Progenitor cell of endocrine pancreas (in vitro differentiated cells): ENCODE measurements around the gene DCDC2. TPM values are rescaled to one million over a fixed set of nuclear protein-coding genes. Genes with fewer than 3 reads are reported as not detected.
"Not testable (repeated sequence)": the region's sequence is repeated elsewhere in the genome, so short reads cannot be mapped to it uniquely, and the experiment has no call there.

Experiments
- DNase-seq: peaks from one replicate; pipeline ENCODE4 v3.0.0; 2021; ENCODE audit warnings: low spot score; ENCODE audit not compliant: unreplicated experiment
- H3K27ac Mint-ChIP-seq: 2 replicates; pipeline ENCODE4 v1.8.0; 2021; ENCODE audit warnings: mild to moderate bottlenecking, moderate library complexity, mixed read lengths
- H3K27me3 Mint-ChIP-seq: 2 replicates; pipeline ENCODE4 v1.8.0; 2021; ENCODE audit warnings: mixed read lengths
- H3K36me3 Mint-ChIP-seq: 2 replicates; pipeline ENCODE4 v1.8.0; 2022; ENCODE audit warnings: mixed read lengths; ENCODE audit not compliant: insufficient read depth
- H3K4me1 Mint-ChIP-seq: 2 replicates; pipeline ENCODE4 v1.8.0; 2021; ENCODE audit warnings: low read depth, mixed read lengths
- H3K4me3 Mint-ChIP-seq: 2 replicates; pipeline ENCODE4 v1.8.0; 2021; ENCODE audit warnings: low read depth, mild to moderate bottlenecking, moderate library complexity, mixed read lengths
- H3K9me3 Mint-ChIP-seq: 2 replicates; pipeline ENCODE4 v1.8.0; 2021; ENCODE audit warnings: low read depth, mixed read lengths
- total RNA-seq: library from RNA; stranded (reverse); gene quantifications from 2 replicates; pipeline ENCODE4 v1.2.1, GENCODE V29; 2021
- TF ChIP-seq, protein P1 (sequence below): fragments of 200-600 bp; sonication (generic); IDR thresholded peaks from one replicate; pipeline ENCODE4 v1.5.0; 2021; ENCODE audit warnings: antibody characterized with exemption, mild to moderate bottlenecking; ENCODE audit not compliant: unreplicated experiment

DCDC2 gene
- total RNA-seq, 1 donor from 2014 or later, result 22.2 TPM

GRCh38 chr6:24240380-24240928 lies 117.4 kb downstream of the DCDC2 start:
- Mint-ChIP-seq H3K36me3 (peaks cover 11% of the 10 kb centered on the region), H3K27me3 (peaks cover 12% of the 10 kb centered on the region), H3K9me3 (peaks cover 4% of the 10 kb centered on the region), H3K4me3 (no peak overlapping the region), H3K4me1 (peaks cover 25% of the 10 kb centered on the region), H3K27ac (peak overlapping the region; percentile 39)
- DNase-seq, result no peak
- TF ChIP-seq, protein P1, sequence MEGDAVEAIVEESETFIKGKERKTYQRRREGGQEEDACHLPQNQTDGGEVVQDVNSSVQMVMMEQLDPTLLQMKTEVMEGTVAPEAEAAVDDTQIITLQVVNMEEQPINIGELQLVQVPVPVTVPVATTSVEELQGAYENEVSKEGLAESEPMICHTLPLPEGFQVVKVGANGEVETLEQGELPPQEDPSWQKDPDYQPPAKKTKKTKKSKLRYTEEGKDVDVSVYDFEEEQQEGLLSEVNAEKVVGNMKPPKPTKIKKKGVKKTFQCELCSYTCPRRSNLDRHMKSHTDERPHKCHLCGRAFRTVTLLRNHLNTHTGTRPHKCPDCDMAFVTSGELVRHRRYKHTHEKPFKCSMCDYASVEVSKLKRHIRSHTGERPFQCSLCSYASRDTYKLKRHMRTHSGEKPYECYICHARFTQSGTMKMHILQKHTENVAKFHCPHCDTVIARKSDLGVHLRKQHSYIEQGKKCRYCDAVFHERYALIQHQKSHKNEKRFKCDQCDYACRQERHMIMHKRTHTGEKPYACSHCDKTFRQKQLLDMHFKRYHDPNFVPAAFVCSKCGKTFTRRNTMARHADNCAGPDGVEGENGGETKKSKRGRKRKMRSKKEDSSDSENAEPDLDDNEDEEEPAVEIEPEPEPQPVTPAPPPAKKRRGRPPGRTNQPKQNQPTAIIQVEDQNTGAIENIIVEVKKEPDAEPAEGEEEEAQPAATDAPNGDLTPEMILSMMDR, result no peak

DNA sequence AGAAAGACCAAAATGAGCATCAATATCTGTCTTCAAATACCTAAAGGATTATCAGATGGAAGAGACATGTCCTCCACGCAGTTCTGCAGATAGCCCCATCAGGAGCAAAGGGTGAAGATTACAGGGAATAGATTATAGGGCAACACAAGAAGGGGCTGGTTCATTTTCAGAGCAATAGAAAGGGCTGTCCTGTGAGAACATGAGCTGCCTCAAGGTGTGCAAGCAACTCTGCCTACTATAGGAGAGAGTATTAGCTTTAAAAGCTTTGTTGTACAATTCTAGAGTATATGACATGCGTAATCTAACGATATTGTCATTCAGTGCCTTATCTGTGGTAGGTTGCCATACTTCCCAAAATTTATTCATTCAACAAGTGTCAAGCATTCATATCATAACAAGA lies 119.2 kb downstream of the DCDC2 start:
- H3K9me3 Mint-ChIP-seq, result peaks cover 4% of the 10 kb centered on the region
- peaks cover 26% of the 10 kb centered on the region for H3K4me1 Mint-ChIP-seq
- DNase-seq, result no peak
- H3K27ac Mint-ChIP-seq, result no peak overlapping the region
- no peak overlapping the region for H3K4me3 Mint-ChIP-seq
- peaks cover 9% of the 10 kb centered on the region for H3K36me3 Mint-ChIP-seq
- TF ChIP-seq, protein P1, result no peak
- peaks cover 9% of the 10 kb centered on the region for H3K27me3 Mint-ChIP-seq

- not testable (repeated sequence) for H3K27ac Mint-ChIP-seq, DNase-seq, H3K4me3 Mint-ChIP-seq, H3K36me3 Mint-ChIP-seq, H3K27me3 Mint-ChIP-seq, H3K9me3 Mint-ChIP-seq
- H3K4me1 Mint-ChIP-seq, result peaks cover 19% of the 10 kb centered on the region
Measured at GRCh38 chr6:24236779-24237178, 121.1 kb downstream of the DCDC2 start.

DNA sequence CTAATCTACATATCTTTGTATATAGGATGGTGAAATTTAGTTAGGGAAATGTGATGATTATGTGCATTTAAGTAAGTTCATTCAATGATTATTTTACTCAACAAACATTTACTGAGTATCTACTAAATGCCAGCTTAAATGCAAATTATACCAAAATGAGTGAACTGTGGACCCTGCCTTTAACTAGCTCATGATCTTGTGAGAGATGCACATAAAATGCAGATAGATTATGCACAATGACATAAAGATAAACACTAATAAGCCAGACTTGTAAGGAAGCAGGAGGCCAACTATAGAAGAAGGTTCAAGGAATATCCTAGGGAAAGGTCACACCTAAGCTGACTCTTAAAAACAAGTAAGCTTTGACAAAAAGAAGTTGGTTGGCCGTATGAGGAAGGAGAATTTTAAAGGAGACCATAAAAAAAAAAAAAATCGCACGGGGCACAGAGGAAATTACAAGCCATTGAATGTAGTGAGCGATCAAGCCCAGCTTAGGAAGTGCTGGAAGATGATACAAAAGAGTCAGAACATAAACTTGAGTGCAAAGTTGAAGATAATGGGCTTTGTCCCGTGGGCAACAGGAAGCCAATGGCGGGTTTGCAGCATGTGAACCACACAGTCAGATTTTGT lies 123.9 kb downstream of the DCDC2 start:
- no peak for DNase-seq
- TF ChIP-seq, protein P1, result no peak
- H3K36me3 Mint-ChIP-seq, result peaks cover 9% of the 10 kb centered on the region
- peaks cover 3% of the 10 kb centered on the region for H3K27me3 Mint-ChIP-seq
- no peak overlapping the region for H3K27ac Mint-ChIP-seq
- peaks cover 11% of the 10 kb centered on the region for H3K4me1 Mint-ChIP-seq
- H3K9me3 Mint-ChIP-seq, result peaks cover 4% of the 10 kb centered on the region
- H3K4me3 Mint-ChIP-seq, result no peak overlapping the region

DNA sequence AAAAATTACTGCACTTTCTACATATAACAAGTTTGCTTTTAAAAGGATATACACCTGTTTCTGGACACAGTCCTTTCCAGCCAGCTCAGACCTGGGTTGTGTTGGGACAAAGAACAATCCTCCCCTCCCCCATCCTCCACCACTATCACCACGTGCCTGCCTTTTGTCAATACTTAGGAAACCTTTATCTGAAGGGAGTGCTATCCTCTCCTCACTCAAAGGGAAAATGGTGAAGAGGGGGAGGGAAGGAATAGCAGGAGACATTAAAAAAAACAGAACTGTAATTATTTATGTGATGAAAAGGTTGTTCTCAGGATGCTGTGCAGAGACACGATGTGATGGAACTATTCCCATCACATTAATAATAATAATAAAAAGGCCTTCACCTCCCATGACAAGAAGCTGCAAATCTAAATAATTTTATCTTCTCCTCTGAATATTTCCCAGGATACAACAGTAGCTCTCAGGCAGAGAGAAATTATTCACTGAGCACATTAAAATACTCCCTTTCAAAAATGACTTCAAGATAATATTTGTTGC lies 126.4 kb downstream of the DCDC2 start:
- Mint-ChIP-seq H3K4me1 (peaks cover 25% of the 10 kb centered on the region), H3K9me3 (no peaks in the 10 kb centered on the region), H3K4me3 (no peak overlapping the region), H3K36me3 (peaks cover 1% of the 10 kb centered on the region), H3K27ac (no peak overlapping the region), H3K27me3 (peaks cover 7% of the 10 kb centered on the region)
- DNase-seq, result no peak
- TF ChIP-seq, protein P1, result no peak
